ENCODE results near the gene CABS1. TPM values are rescaled to one million over a fixed set of nuclear protein-coding genes. Genes with fewer than 3 reads are reported as not detected.

Gene CABS1
- not detected in 2 replicates for total RNA-seq

- Mint-ChIP-seq H3K9me3 (no peaks in the 10 kb centered on the region), H3K27ac (no peak within 1 kb of the TSS), H3K4me3 (no peak within 1 kb of the TSS), H3K4me1 (ENCODE audit: low read depth) (no peaks in the 10 kb centered on the region), H3K27me3 (ENCODE audit: insufficient read depth) (no peaks in the 10 kb centered on the region), H3K36me3 (ENCODE audit: low read depth) (no peaks in the 10 kb centered on the region)
- no peak for DNase-seq (ENCODE audit: low spot score)
- intact Hi-C loops (cut with micrococcal nuclease), result no loop called here
These were observed at the start of gene CABS1 for GRCh38 chr4:70334681-70335080. CABS1 (plus strand) TSS chr4:70334981; CDS start chr4:70335040, 59 bp downstream.

GRCh38 chr4:70288651-70289050 is 46.1 kb upstream of the CABS1 start:
- DNase-seq (ENCODE audit: low spot score), result no peak
- no peaks in the 10 kb centered on the region for H3K27me3 Mint-ChIP-seq (ENCODE audit: insufficient read depth)
- peaks cover 3% of the 10 kb centered on the region for H3K9me3 Mint-ChIP-seq
- H3K4me3 Mint-ChIP-seq, result no peak overlapping the region
- H3K27ac Mint-ChIP-seq, result no peak overlapping the region
- no peaks in the 10 kb centered on the region for H3K36me3 Mint-ChIP-seq (ENCODE audit: low read depth)
- intact Hi-C loops (cut with micrococcal nuclease), result no loop called here
- H3K4me1 Mint-ChIP-seq (ENCODE audit: low read depth), result no peaks in the 10 kb centered on the region

GRCh38 chr4:70291341-70291740 is 43.4 kb upstream of the CABS1 start:
- intact Hi-C loops (cut with micrococcal nuclease), result no loop called here
- Mint-ChIP-seq H3K27ac (no peak overlapping the region), H3K27me3 (ENCODE audit: insufficient read depth) (no peaks in the 10 kb centered on the region), H3K4me1 (ENCODE audit: low read depth) (no peaks in the 10 kb centered on the region), H3K4me3 (no peak overlapping the region), H3K9me3 (peaks cover 3% of the 10 kb centered on the region), H3K36me3 (ENCODE audit: low read depth) (no peaks in the 10 kb centered on the region)
- DNase-seq (ENCODE audit: low spot score), result no peak

GRCh38 chr4:70297576-70297975 is 37.2 kb upstream of the CABS1 start:
- H3K4me1 Mint-ChIP-seq (ENCODE audit: low read depth), result no peaks in the 10 kb centered on the region
- no peak for DNase-seq (ENCODE audit: low spot score)
- H3K27ac Mint-ChIP-seq, result no peak overlapping the region
- H3K36me3 Mint-ChIP-seq (ENCODE audit: low read depth), result no peaks in the 10 kb centered on the region
- no peaks in the 10 kb centered on the region for H3K27me3 Mint-ChIP-seq (ENCODE audit: insufficient read depth)
- intact Hi-C loops (cut with micrococcal nuclease), result no loop called here
- H3K9me3 Mint-ChIP-seq, result no peaks in the 10 kb centered on the region
- no peak overlapping the region for H3K4me3 Mint-ChIP-seq

- H3K27me3 Mint-ChIP-seq (ENCODE audit: insufficient read depth), result no peaks in the 10 kb centered on the region
- no peaks in the 10 kb centered on the region for H3K4me1 Mint-ChIP-seq (ENCODE audit: low read depth)
- H3K9me3 Mint-ChIP-seq, result no peaks in the 10 kb centered on the region
- no peak for DNase-seq (ENCODE audit: low spot score)
- H3K27ac Mint-ChIP-seq, result no peak overlapping the region
- intact Hi-C loops (cut with micrococcal nuclease), result no loop called here
- no peaks in the 10 kb centered on the region for H3K36me3 Mint-ChIP-seq (ENCODE audit: low read depth)
- H3K4me3 Mint-ChIP-seq, result no peak overlapping the region
These were observed 36.7 kb upstream of the CABS1 start for GRCh38 chr4:70298051-70298450.

- H3K9me3 Mint-ChIP-seq, result no peaks in the 10 kb centered on the region
- no peak overlapping the region for H3K27ac Mint-ChIP-seq
- H3K27me3 Mint-ChIP-seq (ENCODE audit: insufficient read depth), result no peaks in the 10 kb centered on the region
- H3K4me3 Mint-ChIP-seq, result no peak overlapping the region
- no peaks in the 10 kb centered on the region for H3K4me1 Mint-ChIP-seq (ENCODE audit: low read depth)
- no peak for DNase-seq (ENCODE audit: low spot score)
- intact Hi-C loops (cut with micrococcal nuclease), result no loop called here
- H3K36me3 Mint-ChIP-seq (ENCODE audit: low read depth), result no peaks in the 10 kb centered on the region
These were observed 35.1 kb upstream of the CABS1 start for GRCh38 chr4:70299643-70300042.

- intact Hi-C loops (cut with micrococcal nuclease), result no loop called here
- H3K36me3 Mint-ChIP-seq (ENCODE audit: low read depth), result no peaks in the 10 kb centered on the region
- H3K9me3 Mint-ChIP-seq, result no peaks in the 10 kb centered on the region
- no peaks in the 10 kb centered on the region for H3K4me1 Mint-ChIP-seq (ENCODE audit: low read depth)
- DNase-seq (ENCODE audit: low spot score), result no peak
- H3K4me3 Mint-ChIP-seq, result no peak overlapping the region
- no peak overlapping the region for H3K27ac Mint-ChIP-seq
- H3K27me3 Mint-ChIP-seq (ENCODE audit: insufficient read depth), result no peaks in the 10 kb centered on the region
These were observed 34.6 kb upstream of the CABS1 start for GRCh38 chr4:70300215-70300614.

GRCh38 chr4:70303090-70303489 is 31.7 kb upstream of the CABS1 start:
- H3K27ac Mint-ChIP-seq, result no peak overlapping the region
- intact Hi-C loops (cut with micrococcal nuclease), result no loop called here
- no peak for DNase-seq (ENCODE audit: low spot score)
- H3K9me3 Mint-ChIP-seq, result no peaks in the 10 kb centered on the region
- H3K4me3 Mint-ChIP-seq, result no peak overlapping the region
- no peaks in the 10 kb centered on the region for H3K36me3 Mint-ChIP-seq (ENCODE audit: low read depth)
- H3K4me1 Mint-ChIP-seq (ENCODE audit: low read depth), result no peaks in the 10 kb centered on the region
- H3K27me3 Mint-ChIP-seq (ENCODE audit: insufficient read depth), result no peaks in the 10 kb centered on the region

- Mint-ChIP-seq H3K4me3 (no peak overlapping the region), H3K4me1 (ENCODE audit: low read depth) (no peaks in the 10 kb centered on the region), H3K36me3 (ENCODE audit: low read depth) (no peaks in the 10 kb centered on the region), H3K9me3 (no peaks in the 10 kb centered on the region), H3K27me3 (ENCODE audit: insufficient read depth) (no peaks in the 10 kb centered on the region), H3K27ac (no peak overlapping the region)
- intact Hi-C loops (cut with micrococcal nuclease), result no loop called here
- DNase-seq (ENCODE audit: low spot score), result no peak
These were observed 29.2 kb upstream of the CABS1 start for GRCh38 chr4:70305601-70306000.

GRCh38 chr4:70306076-70306475 is 28.7 kb upstream of the CABS1 start:
- Mint-ChIP-seq H3K4me1 (ENCODE audit: low read depth) (no peaks in the 10 kb centered on the region), H3K4me3 (no peak overlapping the region), H3K27me3 (ENCODE audit: insufficient read depth) (no peaks in the 10 kb centered on the region), H3K36me3 (ENCODE audit: low read depth) (no peaks in the 10 kb centered on the region), H3K27ac (no peak overlapping the region), H3K9me3 (no peaks in the 10 kb centered on the region)
- intact Hi-C loops (cut with micrococcal nuclease), result no loop called here
- no peak for DNase-seq (ENCODE audit: low spot score)

- no peaks in the 10 kb centered on the region for H3K4me1 Mint-ChIP-seq (ENCODE audit: low read depth)
- no peaks in the 10 kb centered on the region for H3K36me3 Mint-ChIP-seq (ENCODE audit: low read depth)
- intact Hi-C loops (cut with micrococcal nuclease), result no loop called here
- no peaks in the 10 kb centered on the region for H3K9me3 Mint-ChIP-seq
- no peak for DNase-seq (ENCODE audit: low spot score)
- H3K27me3 Mint-ChIP-seq (ENCODE audit: insufficient read depth), result no peaks in the 10 kb centered on the region
- no peak overlapping the region for H3K4me3 Mint-ChIP-seq
- H3K27ac Mint-ChIP-seq, result no peak overlapping the region
These were observed 21.0 kb upstream of the CABS1 start for GRCh38 chr4:70313736-70314135.

- Mint-ChIP-seq H3K9me3 (no peaks in the 10 kb centered on the region), H3K27ac (no peak overlapping the region), H3K4me1 (ENCODE audit: low read depth) (no peaks in the 10 kb centered on the region), H3K36me3 (ENCODE audit: low read depth) (no peaks in the 10 kb centered on the region), H3K4me3 (no peak overlapping the region), H3K27me3 (ENCODE audit: insufficient read depth) (no peaks in the 10 kb centered on the region)
- DNase-seq (ENCODE audit: low spot score), result no peak
- intact Hi-C loops (cut with micrococcal nuclease), result no loop called here
These were observed 18.9 kb upstream of the CABS1 start for GRCh38 chr4:70315928-70316327.

- intact Hi-C loops (cut with micrococcal nuclease), result no loop called here
- Mint-ChIP-seq H3K27ac (no peak overlapping the region), H3K9me3 (no peaks in the 10 kb centered on the region), H3K36me3 (ENCODE audit: low read depth) (no peaks in the 10 kb centered on the region), H3K27me3 (ENCODE audit: insufficient read depth) (no peaks in the 10 kb centered on the region), H3K4me3 (no peak overlapping the region), H3K4me1 (ENCODE audit: low read depth) (no peaks in the 10 kb centered on the region)
- no peak for DNase-seq (ENCODE audit: low spot score)
These were observed 8.7 kb upstream of the CABS1 start for GRCh38 chr4:70326052-70326451.

- no peak for DNase-seq (ENCODE audit: low spot score)
- Mint-ChIP-seq H3K36me3 (ENCODE audit: low read depth) (no peaks in the 10 kb centered on the region), H3K4me1 (ENCODE audit: low read depth) (no peaks in the 10 kb centered on the region), H3K4me3 (no peak overlapping the region), H3K27me3 (ENCODE audit: insufficient read depth) (no peaks in the 10 kb centered on the region), H3K9me3 (no peaks in the 10 kb centered on the region), H3K27ac (no peak overlapping the region)
- intact Hi-C loops (cut with micrococcal nuclease), result no loop called here
These were observed 1.3 kb downstream of the CABS1 start for GRCh38 chr4:70336043-70336442.
